ENCODE data around the gene ASNSD1. TPM values are rescaled to one million over a fixed set of nuclear protein-coding genes. Genes with fewer than 3 reads are reported as not detected.

The ASNSD1 gene
- total and polyA plus RNA-seq, 2 of the 13 experiments (the other 11 are each of a cell fraction or from before 2014, with no cell fraction given) = 35.1 to 96.6 TPM

DNA sequence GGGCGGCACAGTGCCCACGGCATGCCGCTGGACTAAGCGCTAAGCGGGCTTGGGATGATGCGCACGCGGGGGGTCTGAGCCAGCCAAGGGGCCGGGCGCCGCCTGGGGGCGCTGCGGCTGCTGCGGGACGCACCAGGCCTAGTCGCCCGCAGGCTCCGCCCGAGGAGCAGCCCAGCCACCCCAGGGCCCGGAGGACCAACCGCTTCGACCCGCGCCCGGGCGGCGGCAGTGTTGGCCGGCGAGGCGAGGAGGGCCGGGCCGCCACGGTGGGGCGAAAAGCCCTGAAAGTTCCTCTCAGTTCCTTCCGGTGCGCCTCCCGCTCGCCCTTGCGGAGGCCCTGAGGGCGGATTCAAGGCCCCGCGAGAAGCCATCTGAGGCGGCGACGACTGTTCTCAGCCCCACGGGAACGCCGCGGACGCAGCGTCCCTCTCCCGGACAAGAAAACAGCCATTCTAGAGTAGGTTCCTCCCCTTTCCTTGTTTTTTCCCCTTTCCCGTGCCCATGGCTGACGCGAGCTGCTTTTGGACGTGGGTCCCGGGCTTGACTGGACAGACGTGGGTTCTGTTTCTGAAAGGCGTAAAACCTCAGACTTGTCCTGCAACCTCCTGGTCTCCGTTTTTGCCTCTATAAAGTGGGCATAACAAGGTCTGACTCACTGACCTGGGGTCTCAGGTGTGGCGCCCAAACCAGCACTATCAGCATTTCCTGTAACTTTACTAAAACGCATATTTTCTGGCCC, 13.3 kb downstream of the ASNSD1 start, which contains the start of gene ANKAR (continued):
- TF ChIP-seq NKX3-1 (CRISPR knock-in tag; IDR thresholded peaks at IDR 0.05) = peak; percentile 95
- TF ChIP-seq ZNF274 (CRISPR knock-in tag; IDR thresholded peaks at IDR 0.05) = peak; percentile 99
- TF ChIP-seq SP2 (CRISPR knock-in tag; IDR thresholded peaks at IDR 0.05) = 0 out of 2 replicates have a peak, but pooled peaks have one; percentile 27
- no peak; the same call in 1 of the 2 replicates for TF ChIP-seq TEAD2 (CRISPR knock-in tag; IDR thresholded peaks at IDR 0.05)
- TF ChIP-seq, protein P1, sequence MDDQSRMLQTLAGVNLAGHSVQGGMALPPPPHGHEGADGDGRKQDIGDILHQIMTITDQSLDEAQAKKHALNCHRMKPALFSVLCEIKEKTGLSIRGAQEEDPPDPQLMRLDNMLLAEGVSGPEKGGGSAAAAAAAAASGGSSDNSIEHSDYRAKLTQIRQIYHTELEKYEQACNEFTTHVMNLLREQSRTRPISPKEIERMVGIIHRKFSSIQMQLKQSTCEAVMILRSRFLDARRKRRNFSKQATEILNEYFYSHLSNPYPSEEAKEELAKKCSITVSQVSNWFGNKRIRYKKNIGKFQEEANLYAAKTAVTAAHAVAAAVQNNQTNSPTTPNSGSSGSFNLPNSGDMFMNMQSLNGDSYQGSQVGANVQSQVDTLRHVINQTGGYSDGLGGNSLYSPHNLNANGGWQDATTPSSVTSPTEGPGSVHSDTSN (CRISPR knock-in tag; IDR thresholded peaks at IDR 0.05; ENCODE audit: borderline replicate concordance) = peak; percentile 71; the same call in 1 of the 2 replicates
- TF ChIP-seq, protein P2, sequence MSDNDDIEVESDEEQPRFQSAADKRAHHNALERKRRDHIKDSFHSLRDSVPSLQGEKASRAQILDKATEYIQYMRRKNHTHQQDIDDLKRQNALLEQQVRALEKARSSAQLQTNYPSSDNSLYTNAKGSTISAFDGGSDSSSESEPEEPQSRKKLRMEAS (IDR thresholded peaks at IDR 0.05) = peak; percentile 96
- peak; percentile 89 for TF ChIP-seq KMT2B (CRISPR knock-in tag; IDR thresholded peaks at IDR 0.05)
- no peak for TF ChIP-seq KDM6A (CRISPR knock-in tag; IDR thresholded peaks at IDR 0.05; ENCODE audit: low read depth)
- peak; percentile 78 for TF ChIP-seq MEF2D (CRISPR knock-in tag; IDR thresholded peaks at IDR 0.05)
- peak; percentile 89; the same call in 1 of the 2 replicates for TF ChIP-seq SATB2 (CRISPR knock-in tag; IDR thresholded peaks at IDR 0.05)
- TF ChIP-seq ZNF569 (CRISPR knock-in tag; IDR thresholded peaks at IDR 0.05; ENCODE audit: borderline replicate concordance) = no peak; the same call in 1 of the 2 replicates
- TF ChIP-seq ZNF724P (CRISPR knock-in tag; IDR thresholded peaks at IDR 0.05; ENCODE audit: borderline replicate concordance) = peak; percentile 94
- TF ChIP-seq TGIF2 (CRISPR knock-in tag; IDR thresholded peaks at IDR 0.05) = peak; percentile 64; the same call in 1 of the 2 replicates
- TF ChIP-seq, protein P3, sequence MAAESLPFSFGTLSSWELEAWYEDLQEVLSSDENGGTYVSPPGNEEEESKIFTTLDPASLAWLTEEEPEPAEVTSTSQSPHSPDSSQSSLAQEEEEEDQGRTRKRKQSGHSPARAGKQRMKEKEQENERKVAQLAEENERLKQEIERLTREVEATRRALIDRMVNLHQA (CRISPR knock-in tag; IDR thresholded peaks at IDR 0.05) = no peak
- peak; percentile 62; the same call in 1 of the 2 replicates for TF ChIP-seq ZMYM3 (CRISPR knock-in tag; IDR thresholded peaks at IDR 0.05)
- no peak for TF ChIP-seq ZNF549 (CRISPR knock-in tag; IDR thresholded peaks at IDR 0.05)
- TF ChIP-seq, protein P4, sequence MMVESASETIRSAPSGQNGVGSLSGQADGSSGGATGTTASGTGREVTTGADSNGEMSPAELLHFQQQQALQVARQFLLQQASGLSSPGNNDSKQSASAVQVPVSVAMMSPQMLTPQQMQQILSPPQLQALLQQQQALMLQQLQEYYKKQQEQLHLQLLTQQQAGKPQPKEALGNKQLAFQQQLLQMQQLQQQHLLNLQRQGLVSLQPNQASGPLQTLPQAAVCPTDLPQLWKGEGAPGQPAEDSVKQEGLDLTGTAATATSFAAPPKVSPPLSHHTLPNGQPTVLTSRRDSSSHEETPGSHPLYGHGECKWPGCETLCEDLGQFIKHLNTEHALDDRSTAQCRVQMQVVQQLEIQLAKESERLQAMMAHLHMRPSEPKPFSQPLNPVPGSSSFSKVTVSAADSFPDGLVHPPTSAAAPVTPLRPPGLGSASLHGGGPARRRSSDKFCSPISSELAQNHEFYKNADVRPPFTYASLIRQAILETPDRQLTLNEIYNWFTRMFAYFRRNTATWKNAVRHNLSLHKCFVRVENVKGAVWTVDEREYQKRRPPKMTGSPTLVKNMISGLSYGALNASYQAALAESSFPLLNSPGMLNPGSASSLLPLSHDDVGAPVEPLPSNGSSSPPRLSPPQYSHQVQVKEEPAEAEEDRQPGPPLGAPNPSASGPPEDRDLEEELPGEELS (CRISPR knock-in tag; IDR thresholded peaks at IDR 0.05) = peak; percentile 55
- peak; percentile 100 for TF ChIP-seq ZFY (CRISPR knock-in tag; IDR thresholded peaks at IDR 0.05)
- peak; percentile 86 for TF ChIP-seq RBM39 (IDR thresholded peaks at IDR 0.05; ENCODE audit: low read depth, low read length, poor library complexity, severe bottlenecking)
- peak; percentile 89 for TF ChIP-seq MXD4 (CRISPR knock-in tag; IDR thresholded peaks at IDR 0.05)
- TF ChIP-seq GABPA (IDR thresholded peaks at IDR 0.05; ENCODE audit: low read depth, low read length) = peak; percentile 59
- TF ChIP-seq GABPA (CRISPR knock-in tag; IDR thresholded peaks at IDR 0.05; ENCODE audit: low read depth) = peak; percentile 71
- TF ChIP-seq TCF7L2 (IDR thresholded peaks at IDR 0.05; ENCODE audit: low read depth, low read length) = no peak
- TF ChIP-seq, protein P5, sequence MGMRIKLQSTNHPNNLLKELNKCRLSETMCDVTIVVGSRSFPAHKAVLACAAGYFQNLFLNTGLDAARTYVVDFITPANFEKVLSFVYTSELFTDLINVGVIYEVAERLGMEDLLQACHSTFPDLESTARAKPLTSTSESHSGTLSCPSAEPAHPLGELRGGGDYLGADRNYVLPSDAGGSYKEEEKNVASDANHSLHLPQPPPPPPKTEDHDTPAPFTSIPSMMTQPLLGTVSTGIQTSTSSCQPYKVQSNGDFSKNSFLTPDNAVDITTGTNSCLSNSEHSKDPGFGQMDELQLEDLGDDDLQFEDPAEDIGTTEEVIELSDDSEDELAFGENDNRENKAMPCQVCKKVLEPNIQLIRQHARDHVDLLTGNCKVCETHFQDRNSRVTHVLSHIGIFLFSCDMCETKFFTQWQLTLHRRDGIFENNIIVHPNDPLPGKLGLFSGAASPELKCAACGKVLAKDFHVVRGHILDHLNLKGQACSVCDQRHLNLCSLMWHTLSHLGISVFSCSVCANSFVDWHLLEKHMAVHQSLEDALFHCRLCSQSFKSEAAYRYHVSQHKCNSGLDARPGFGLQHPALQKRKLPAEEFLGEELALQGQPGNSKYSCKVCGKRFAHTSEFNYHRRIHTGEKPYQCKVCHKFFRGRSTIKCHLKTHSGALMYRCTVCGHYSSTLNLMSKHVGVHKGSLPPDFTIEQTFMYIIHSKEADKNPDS (CRISPR knock-in tag; IDR thresholded peaks at IDR 0.05) = peak; percentile 93; the same call in 1 of the 2 replicates
- TF ChIP-seq ATF7-NPFF (CRISPR knock-in tag; IDR thresholded peaks at IDR 0.05; ENCODE audit: low read depth) = peak; percentile 99
- TF ChIP-seq ZSCAN21 (CRISPR knock-in tag; IDR thresholded peaks at IDR 0.05; ENCODE audit: borderline replicate concordance) = peak; percentile 98; the same call in 1 of the 2 replicates

Data from HepG2 (cell line).